Fibroblast of mammary gland (primary cell): ENCODE data around the gene SERF2.

Source experiments
- DNase-seq: peaks from one replicate; pipeline ENCODE4 v3.0.0-alpha.2; 2010; ENCODE audit warnings: low read depth
- H3K4me3 ChIP-seq: 2 replicates; pipeline ENCODE4 v1.5.1; 2011; ENCODE audit warnings: low read depth, mild to moderate bottlenecking, low read length, moderate library complexity; ENCODE audit not compliant: control insufficient read depth
- TF ChIP-seq, protein P1 (sequence below): conservative IDR thresholded peaks from 2 replicates; pipeline ENCODE4 v1.5.1; 2011; ENCODE audit warnings: low read depth, low read length, inconsistent platforms; ENCODE audit not compliant: control insufficient read depth, insufficient read depth

Gene SERF2

DNA sequence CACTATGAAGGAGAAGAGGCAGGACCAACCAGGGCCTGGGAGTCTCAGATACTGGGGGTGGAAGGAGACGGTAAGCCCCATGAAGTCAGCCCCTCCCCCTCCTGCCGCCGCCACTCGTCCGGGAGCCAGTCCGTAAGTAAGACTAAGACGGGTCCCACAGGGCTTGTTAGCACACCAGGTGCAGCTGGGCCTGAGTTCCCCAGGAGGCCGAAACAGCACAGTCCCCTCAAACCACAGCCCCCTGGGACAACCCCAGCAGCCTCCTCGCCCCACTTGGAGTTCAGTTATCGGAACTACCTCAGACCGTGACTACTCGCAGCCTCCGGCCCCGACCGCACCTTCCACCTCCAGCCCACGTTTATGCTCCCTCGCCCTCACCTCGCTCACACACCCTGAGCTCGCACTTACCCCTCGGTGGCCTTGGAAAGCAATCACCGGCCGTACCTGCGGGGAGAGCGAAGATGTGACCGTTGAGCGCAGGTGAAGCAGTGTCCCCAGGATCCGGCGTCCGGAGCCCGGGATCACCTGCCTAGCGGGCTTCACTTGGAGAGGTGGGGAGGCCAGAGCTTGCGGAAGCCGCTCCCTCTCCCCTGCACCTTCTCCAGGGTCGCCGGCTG, 15.9 kb upstream of the SERF2 start:
- H3K4me3 ChIP-seq: peak overlapping the region; percentile 74
- DNase-seq: no peak
- TF ChIP-seq, protein P1, sequence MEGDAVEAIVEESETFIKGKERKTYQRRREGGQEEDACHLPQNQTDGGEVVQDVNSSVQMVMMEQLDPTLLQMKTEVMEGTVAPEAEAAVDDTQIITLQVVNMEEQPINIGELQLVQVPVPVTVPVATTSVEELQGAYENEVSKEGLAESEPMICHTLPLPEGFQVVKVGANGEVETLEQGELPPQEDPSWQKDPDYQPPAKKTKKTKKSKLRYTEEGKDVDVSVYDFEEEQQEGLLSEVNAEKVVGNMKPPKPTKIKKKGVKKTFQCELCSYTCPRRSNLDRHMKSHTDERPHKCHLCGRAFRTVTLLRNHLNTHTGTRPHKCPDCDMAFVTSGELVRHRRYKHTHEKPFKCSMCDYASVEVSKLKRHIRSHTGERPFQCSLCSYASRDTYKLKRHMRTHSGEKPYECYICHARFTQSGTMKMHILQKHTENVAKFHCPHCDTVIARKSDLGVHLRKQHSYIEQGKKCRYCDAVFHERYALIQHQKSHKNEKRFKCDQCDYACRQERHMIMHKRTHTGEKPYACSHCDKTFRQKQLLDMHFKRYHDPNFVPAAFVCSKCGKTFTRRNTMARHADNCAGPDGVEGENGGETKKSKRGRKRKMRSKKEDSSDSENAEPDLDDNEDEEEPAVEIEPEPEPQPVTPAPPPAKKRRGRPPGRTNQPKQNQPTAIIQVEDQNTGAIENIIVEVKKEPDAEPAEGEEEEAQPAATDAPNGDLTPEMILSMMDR: no peak

DNA sequence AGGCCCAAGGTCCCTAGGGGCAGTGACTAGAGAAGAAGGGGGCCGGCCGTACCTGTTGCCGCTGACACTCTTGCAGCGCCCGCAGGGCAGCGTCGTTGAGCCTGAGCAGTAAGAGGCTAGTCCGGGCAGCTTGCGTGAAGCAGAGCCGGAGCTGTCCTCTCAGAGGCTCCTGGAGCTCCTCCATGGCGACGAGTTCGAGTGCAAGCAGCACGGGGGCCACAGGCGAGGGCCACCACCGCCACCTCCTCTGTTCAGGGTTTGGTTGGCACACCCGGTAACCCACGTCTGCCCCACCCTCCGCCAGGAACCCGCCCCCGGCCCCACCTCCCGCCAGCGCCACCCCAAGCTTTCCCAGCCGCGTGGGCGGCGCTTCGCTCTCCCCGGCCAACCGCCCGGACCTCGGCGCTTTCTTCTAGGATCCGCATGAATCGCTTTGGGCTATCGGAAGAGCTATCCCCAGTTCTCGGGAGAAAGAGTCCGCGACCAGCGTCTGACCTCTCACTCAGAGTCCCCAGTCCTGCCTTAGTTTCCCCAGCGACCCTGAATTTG, 15.3 kb upstream of the SERF2 start, which contains the start of gene ELL3:
TSS of gene ELL3 (minus strand) at position 249 of the 549 bp plus-strand sequence. CDS start at position 184, 65 bp downstream.
- TF ChIP-seq, protein P1: no peak
- peak within 1 kb of the TSS; percentile 74 for H3K4me3 ChIP-seq
- peak; percentile 64 for DNase-seq

DNA sequence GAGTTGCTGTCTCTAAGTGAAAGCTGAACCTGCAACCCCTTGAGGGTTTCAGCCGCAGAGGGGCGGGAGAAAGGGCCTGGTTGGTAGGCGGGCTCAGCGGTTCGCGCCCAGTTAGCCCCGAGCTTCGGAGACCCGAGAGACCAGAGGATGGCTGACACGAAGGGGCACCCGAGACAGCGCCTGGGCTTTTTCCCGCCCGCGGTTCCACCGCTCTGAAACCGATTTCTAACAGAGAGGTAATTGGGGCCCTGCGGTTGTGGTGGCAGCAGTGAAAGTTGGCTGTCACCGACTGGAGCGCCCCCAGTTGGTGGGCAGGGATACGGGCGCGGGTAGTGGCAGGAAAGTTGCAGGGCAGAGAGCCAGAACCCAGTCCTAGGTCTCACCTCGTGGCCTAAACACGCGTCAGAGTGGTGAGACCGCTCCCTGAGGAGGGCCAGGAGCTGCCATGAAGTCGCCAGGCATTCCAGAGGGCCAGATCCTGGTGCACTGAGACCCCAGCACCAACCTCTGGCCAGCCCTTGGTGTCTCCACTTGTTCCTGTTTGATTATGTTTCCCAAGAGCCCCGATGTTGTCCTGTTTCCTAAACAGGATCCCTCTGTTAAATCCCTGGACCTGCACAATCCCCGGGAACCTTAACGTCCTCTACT, 14.7 kb upstream of the SERF2 start:
- DNase-seq: peak; percentile 76
- TF ChIP-seq, protein P1: peak; percentile 64
- H3K4me3 ChIP-seq: peak overlapping the region; percentile 74

DNA sequence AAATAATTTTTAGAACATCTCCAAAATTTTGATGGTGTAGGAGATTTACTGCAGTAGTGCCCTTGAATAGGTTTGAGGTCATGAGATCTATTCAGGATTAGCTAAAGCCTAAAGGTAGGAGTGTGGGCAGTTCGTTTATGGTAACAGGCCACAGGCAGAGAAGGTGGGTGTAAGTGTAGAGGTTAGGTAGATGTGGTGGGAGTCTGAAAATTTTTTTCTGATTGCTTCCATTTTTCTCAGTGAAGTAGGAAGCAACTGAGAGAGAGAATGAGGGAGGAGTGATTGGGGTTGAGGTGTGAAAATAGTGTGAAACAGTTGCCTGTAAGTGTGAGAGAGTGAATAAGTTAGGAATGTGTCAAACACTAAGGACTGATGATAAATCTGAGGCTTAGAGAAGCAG, 13.1 kb upstream of the SERF2 start:
- no peak for DNase-seq
- TF ChIP-seq, protein P1: no peak
- H3K4me3 ChIP-seq: no peak overlapping the region

DNA sequence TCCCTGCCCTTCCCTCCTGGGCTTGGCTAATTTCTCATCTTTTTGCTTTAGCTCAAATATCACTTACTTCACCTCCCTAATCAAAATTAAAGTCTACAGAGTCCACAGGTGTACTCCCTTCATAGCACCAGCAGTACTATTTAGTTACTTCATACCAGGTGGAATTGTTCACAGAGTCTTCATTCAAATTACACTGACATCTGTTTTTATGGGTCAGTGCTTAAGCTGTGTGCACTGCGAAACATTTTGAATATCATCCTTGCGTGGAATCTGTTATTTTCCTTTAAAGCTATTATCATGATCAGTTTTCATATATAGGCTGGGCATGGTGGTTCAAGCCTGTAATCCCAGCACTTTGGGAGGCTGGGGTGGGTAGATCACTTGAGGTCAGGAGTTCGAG, 2.7 kb upstream of the SERF2 start:
- TF ChIP-seq, protein P1: no peak
- DNase-seq: no peak
- no peak overlapping the region for H3K4me3 ChIP-seq

DNA sequence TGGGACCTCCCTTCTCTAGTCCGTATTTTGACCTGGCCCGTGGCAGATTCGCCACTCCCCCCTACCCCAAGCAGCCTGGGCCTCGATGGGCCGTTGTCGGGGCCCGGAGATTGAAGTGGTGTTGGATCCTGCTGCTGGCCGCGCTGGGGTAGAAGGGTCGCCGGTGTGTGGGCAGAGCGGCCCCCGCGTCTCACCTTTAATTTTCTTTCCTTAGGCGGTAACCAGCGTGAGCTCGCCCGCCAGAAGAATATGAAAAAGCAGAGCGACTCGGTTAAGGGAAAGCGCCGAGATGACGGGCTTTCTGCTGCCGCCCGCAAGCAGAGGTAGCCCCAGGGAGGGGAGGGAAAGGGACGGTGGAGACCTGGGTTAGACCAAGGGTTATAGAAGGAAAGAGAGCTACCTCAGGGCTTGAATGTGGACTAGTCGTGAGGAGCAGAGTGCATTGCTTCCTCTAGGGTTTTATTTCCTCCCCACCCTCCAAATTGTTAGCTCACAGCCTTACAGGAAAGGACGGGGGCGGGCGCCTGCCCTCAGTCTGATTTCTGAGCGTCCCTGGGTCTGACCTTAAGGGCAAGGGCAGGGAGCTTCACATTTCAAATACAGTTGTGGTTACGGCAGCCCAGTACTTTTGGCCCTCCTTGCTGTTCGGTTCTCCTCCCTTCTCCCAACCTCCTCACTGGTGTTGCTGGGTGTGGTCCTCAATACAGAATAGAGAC, 799 bp downstream of the SERF2 start:
- TF ChIP-seq, protein P1: peak; percentile 28
- peak; percentile 46 for DNase-seq
- peak overlapping the region; percentile 99 for H3K4me3 ChIP-seq
